HepG2 (cell line): ENCODE measurements around the gene ANAPC16. TPM values are rescaled to one million over a fixed set of nuclear protein-coding genes. Genes with fewer than 3 reads are reported as not detected.
"Not testable (repeated sequence)": the region's sequence is repeated elsewhere in the genome, so short reads cannot be mapped to it uniquely, and the experiment has no call there.

ENCODE experiments used
- ATAC-seq: fragments of 200-7000 bp; cut with Tn5 transposase; 3 replicates; pipeline ENCODE4 v1.9.1; 2020; ENCODE audit warnings: mild to moderate bottlenecking, moderate library complexity
- BruUV-seq: library from RNA; stranded (reverse); fragments of 400-500 nt; replicated peaks from 2 replicates; lab custom pipeline; 2021; lab: Mats Ljungman, UMichigan
- CTCF ChIA-PET: fragments of 300-600 bp; formaldehyde crosslinking; extraction: SDS; loops from one replicate; lab custom pipeline; 2021; ENCODE audit warnings: low total read pairs, inconsistent platforms, low intra/inter-chr PET ratio; lab: Yijun Ruan, JAX
- POLR2A ChIA-PET: fragments of 350-600 bp; sonication (Branson Sonifier 250); formaldehyde crosslinking; loops from one replicate; lab custom pipeline; 2020; ENCODE audit warnings: antibody characterized with exemption, inconsistent platforms; lab: Yijun Ruan, JAX
- DNase-seq: peaks from one replicate; pipeline ENCODE4 v3.0.0-alpha.2; 2015; ENCODE audit warnings: low spot score
- FAIRE-seq: peaks from 3 replicates; lab custom pipeline; 2011; peaks lifted over from hg19 to GRCh38; lab: Jason Lieb, UNC
- H2AFZ ChIP-seq: one replicate; pipeline ENCODE4 v1.6.1; 2011; ENCODE audit warnings: low read length, inconsistent platforms
- H3K27ac ChIP-seq: fragments of 300-600 bp; 3 replicates; pipeline ENCODE4 v1.8.0; 2011; ENCODE audit warnings: mixed run types, mild to moderate bottlenecking, mixed read lengths, low read length, inconsistent platforms; ENCODE audit not compliant: insufficient read depth; ENCODE audit errors: extremely low read length
- H3K27me3 ChIP-seq, 2 experiments: fragments of 200-600 bp in 1 of 2; 2 replicates in 1 of 2; 3 replicates in 1 of 2; pipeline versions ENCODE4 v1.6.0 to v1.8.0; 2011; ENCODE audit warnings: low read length in 2 of 2, mild to moderate bottlenecking in 2 of 2, moderate library complexity in 2 of 2, inconsistent platforms in 1 of 2; ENCODE audit not compliant: insufficient read depth in 2 of 2, control insufficient read depth in 1 of 2
- H3K36me3 ChIP-seq, 2 experiments: fragments of 200-600 bp in 1 of 2; replicated peaks in 1 of 2; 2 replicates in 1 of 2; 3 replicates in 1 of 2; pipeline versions ENCODE4 v1.5.1 to v1.8.0; 2011; ENCODE audit warnings: low read length in 2 of 2, inconsistent platforms in 1 of 2; ENCODE audit not compliant: insufficient read depth in 2 of 2, control insufficient read depth in 1 of 2
- H3K4me1 ChIP-seq: 2 replicates; pipeline ENCODE4 v1.5.1; 2012; ENCODE audit warnings: low read length, inconsistent platforms; ENCODE audit not compliant: insufficient read depth
- H3K4me2 ChIP-seq: 2 replicates; pipeline ENCODE4 v1.6.0; 2011; ENCODE audit warnings: low read depth, low read length, inconsistent platforms
- H3K4me3 ChIP-seq, 3 experiments: fragments of 200-600 bp in 1 of 3; sonication (generic), shearing (Covaris generic) in 1 of 3; replicated peaks in 1 of 3; 2 replicates each; pipeline ENCODE4 v1.5.1; 2011 to 2016; ENCODE audit warnings: low read length in 3 of 3, inconsistent platforms in 2 of 3, low read depth in 2 of 3, mild to moderate bottlenecking in 2 of 3, control low read depth in 1 of 3, mixed read lengths in 1 of 3; ENCODE audit not compliant: insufficient read depth in 1 of 3
- H3K79me2 ChIP-seq: one replicate; pipeline ENCODE4 v1.6.1; 2011; ENCODE audit warnings: low read length, inconsistent platforms; ENCODE audit not compliant: insufficient read depth
- H3K9ac ChIP-seq: 2 replicates; pipeline ENCODE4 v1.6.0; 2011; ENCODE audit warnings: mild to moderate bottlenecking, low read depth, low read length, inconsistent platforms; ENCODE audit not compliant: insufficient read depth
- H3K9me3 ChIP-seq: 2 replicates; pipeline ENCODE4 v1.5.1; 2012; ENCODE audit warnings: mild to moderate bottlenecking, low read length
- H4K20me1 ChIP-seq: 2 replicates; pipeline ENCODE4 v1.6.0; 2011; ENCODE audit warnings: inconsistent platforms, mild to moderate bottlenecking, low read length, moderate library complexity; ENCODE audit not compliant: insufficient read depth
- ATF2 ChIP-seq: sonication (generic); formaldehyde crosslinking; IDR thresholded peaks from 2 replicates; pipeline ENCODE4 v1.4.0; 2020; ENCODE audit warnings: missing genetic modification reagents
- ETV5 ChIP-seq: IDR thresholded peaks from 2 replicates; pipeline ENCODE4 v1.6.1; 2018; ENCODE audit warnings: missing biosample characterization, missing genetic modification reagents, inconsistent platforms, borderline replicate concordance
- IKZF5 ChIP-seq: IDR thresholded peaks from 2 replicates; pipeline ENCODE4 v1.6.1; 2018; ENCODE audit warnings: missing genetic modification reagents, mild to moderate bottlenecking, missing compliant biosample characterization
- KLF16 ChIP-seq, 2 experiments: sonication (generic) in 1 of 2; formaldehyde crosslinking in 1 of 2; IDR thresholded peaks; 2 replicates each; pipeline versions ENCODE4 v1.6.1 to v1.8.0; 2016 to 2023; ENCODE audit warnings: missing genetic modification reagents in 2 of 2, missing compliant biosample characterization in 1 of 2
- NR2F2 ChIP-seq: IDR thresholded peaks from 2 replicates; pipeline ENCODE4 v1.6.1; 2012; ENCODE audit warnings: low read depth, inconsistent platforms, borderline replicate concordance
- ZBTB4 ChIP-seq: sonication (generic); formaldehyde crosslinking; IDR thresholded peaks from 2 replicates; pipeline ENCODE4 v1.4.0; 2020; ENCODE audit warnings: missing genetic modification reagents, mild to moderate bottlenecking, borderline replicate concordance
- ZNF547 ChIP-seq: sonication (generic); formaldehyde crosslinking; IDR thresholded peaks from 2 replicates; pipeline ENCODE4 v1.5.1; 2020; ENCODE audit warnings: mild to moderate bottlenecking, missing genetic modification reagents
- WGBS: methylation state at CpG from one replicate; pipeline ENCODE4 v1.1.6; 2017; ENCODE audit warnings: low lambda C conversion rate; 5-methylcytosine and 5-hydroxymethylcytosine counted together
- in situ Hi-C: cut with HindIII; loops from 2 replicates; pipeline ENCODE4 v1.10.0; 2017; ENCODE audit warnings: low pct_unique_long_range_greater_than_20kb; ENCODE audit not compliant: extremely low pct_ligation_motif_present
- intact Hi-C: fragments of 100-400 bp; cut with micrococcal nuclease; formaldehyde crosslinking; loops from one replicate; pipeline ENCODE4 v1.10.0; 2022; ENCODE audit not compliant: unreplicated experiment
- polyA plus RNA-seq, 8 experiments: library from polyadenylated mRNA; depleted of rRNA in 3 of 8; stranded (reverse) in 7 of 8; unstranded in 1 of 8; fragments of >200 nt; fragmentation: Illumina TruSeq in 4 of 8; extraction: Trizol in 4 of 8; gene quantifications; 2 replicates each; pipeline versions ENCODE4 v1.2.1 to v1.2.3, GENCODE V29; 2011 to 2016; ENCODE audit warnings: low read depth in 4 of 8, missing spikeins in 1 of 8, mixed read lengths in 1 of 8; ENCODE audit not compliant: insufficient read depth in 1 of 8
- total RNA-seq, 5 experiments: library from RNA; depleted of rRNA; stranded (reverse); fragments of >200 nt; fragmentation: Illumina TruSeq; extraction: Trizol; gene quantifications; 2 replicates each; pipeline ENCODE4 v1.2.3, GENCODE V29; 2016; ENCODE audit warnings: low read depth in 1 of 5
- TF ChIP-seq, protein P1 (sequence below): sonication (generic); formaldehyde crosslinking; IDR thresholded peaks from 2 replicates; pipeline ENCODE4 v1.5.1; 2020; ENCODE audit warnings: mild to moderate bottlenecking, missing genetic modification reagents, moderate library complexity

ANAPC16 gene
- total and polyA plus RNA-seq, 2 of the 13 experiments (the other 11 are each of a cell fraction or from before 2014, with no cell fraction given): 74.8 to 89.4 TPM

GRCh38 chr10:72248468-72249151 lies 32.8 kb downstream of the ANAPC16 start (continued):
- peak; percentile 63; the same call in 1 of the 2 replicates for TF ChIP-seq ATF2 (CRISPR knock-in tag)
- TF ChIP-seq ETV5: peak; percentile 66

DNA sequence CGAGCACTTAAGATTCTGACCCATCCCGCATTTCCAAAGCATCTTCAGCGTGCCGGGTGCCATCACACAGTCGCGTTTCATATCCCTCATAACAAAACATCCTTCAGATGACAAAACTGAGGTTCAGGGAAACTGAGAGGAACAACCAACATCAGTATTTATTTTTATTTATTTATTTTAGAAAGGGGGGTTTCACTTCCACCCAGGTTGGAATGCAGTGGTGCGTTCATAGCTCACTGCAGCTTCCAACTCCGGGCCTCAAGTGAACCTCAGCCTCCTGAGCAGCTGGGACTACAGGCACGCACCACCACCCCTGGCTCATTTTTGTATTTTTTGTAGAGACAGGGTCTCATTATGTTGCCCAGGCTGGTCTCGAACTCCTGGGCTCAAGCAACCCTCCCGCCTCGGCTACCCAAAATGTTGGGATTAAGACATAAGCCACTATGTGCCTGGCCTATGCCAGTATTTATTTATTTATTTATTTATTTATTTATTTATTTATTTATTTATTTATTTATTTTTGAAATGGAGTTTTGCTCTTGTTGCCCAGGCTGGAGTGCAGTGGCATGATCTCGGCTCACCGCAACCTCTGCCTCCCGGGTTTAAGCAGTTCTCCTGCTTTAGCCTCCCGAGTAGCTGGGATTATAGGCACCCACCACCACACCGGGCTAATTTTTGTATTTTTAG lies 33.5 kb downstream of the ANAPC16 start:
- Histone ChIP-seq H3K9ac (peak overlapping the region; percentile 79), H3K27ac (peak overlapping the region; percentile 81), H3K4me3 (peak overlapping the region; percentile 56 to 75 (median 65); a peak in 5 of 6 replicates), H3K4me1 (peaks cover 94% of the 10 kb centered on the region), H2AFZ (peak overlapping the region; percentile 51), H3K4me2 (peak overlapping the region; percentile 98)
- intact Hi-C loops: loop anchor here (2.0 kb wide), 1 partner anchor 23 kb away; the partner anchor contains the start of gene DDIT4
- TF ChIP-seq NR2F2: 0 out of 2 replicates have a peak, but pooled peaks have one; percentile 6
- 0 out of 2 replicates have a peak, but pooled peaks have one; percentile 39 for TF ChIP-seq ZNF547
- 0 out of 2 replicates have a peak, but pooled peaks have one; percentile 1 for TF ChIP-seq ZBTB4 (CRISPR knock-in tag)
- TF ChIP-seq IKZF5 (CRISPR knock-in tag): 0 out of 2 replicates have a peak, but pooled peaks have one; percentile 1
- TF ChIP-seq KLF16 (CRISPR knock-in tag; IDR thresholded peaks at IDR 0.05): 0 out of 4 replicates have a peak, but pooled peaks of 1 of the 2 experiments have one; percentile 8
- TF ChIP-seq, protein P1, sequence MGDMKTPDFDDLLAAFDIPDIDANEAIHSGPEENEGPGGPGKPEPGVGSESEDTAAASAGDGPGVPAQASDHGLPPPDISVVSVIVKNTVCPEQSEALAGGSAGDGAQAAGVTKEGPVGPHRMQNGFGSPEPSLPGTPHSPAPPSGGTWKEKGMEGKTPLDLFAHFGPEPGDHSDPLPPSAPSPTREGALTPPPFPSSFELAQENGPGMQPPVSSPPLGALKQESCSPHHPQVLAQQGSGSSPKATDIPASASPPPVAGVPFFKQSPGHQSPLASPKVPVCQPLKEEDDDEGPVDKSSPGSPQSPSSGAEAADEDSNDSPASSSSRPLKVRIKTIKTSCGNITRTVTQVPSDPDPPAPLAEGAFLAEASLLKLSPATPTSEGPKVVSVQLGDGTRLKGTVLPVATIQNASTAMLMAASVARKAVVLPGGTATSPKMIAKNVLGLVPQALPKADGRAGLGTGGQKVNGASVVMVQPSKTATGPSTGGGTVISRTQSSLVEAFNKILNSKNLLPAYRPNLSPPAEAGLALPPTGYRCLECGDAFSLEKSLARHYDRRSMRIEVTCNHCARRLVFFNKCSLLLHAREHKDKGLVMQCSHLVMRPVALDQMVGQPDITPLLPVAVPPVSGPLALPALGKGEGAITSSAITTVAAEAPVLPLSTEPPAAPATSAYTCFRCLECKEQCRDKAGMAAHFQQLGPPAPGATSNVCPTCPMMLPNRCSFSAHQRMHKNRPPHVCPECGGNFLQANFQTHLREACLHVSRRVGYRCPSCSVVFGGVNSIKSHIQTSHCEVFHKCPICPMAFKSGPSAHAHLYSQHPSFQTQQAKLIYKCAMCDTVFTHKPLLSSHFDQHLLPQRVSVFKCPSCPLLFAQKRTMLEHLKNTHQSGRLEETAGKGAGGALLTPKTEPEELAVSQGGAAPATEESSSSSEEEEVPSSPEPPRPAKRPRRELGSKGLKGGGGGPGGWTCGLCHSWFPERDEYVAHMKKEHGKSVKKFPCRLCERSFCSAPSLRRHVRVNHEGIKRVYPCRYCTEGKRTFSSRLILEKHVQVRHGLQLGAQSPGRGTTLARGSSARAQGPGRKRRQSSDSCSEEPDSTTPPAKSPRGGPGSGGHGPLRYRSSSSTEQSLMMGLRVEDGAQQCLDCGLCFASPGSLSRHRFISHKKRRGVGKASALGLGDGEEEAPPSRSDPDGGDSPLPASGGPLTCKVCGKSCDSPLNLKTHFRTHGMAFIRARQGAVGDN: 0 out of 2 replicates have a peak, but pooled peaks have one; percentile 4
- DNase-seq, FAIRE-seq, H3K27me3 ChIP-seq, in situ Hi-C loops, BruUV-seq, CTCF ChIA-PET, H3K36me3 ChIP-seq, H3K9me3 ChIP-seq, H3K79me2 ChIP-seq, H4K20me1 ChIP-seq: not testable (repeated sequence)
- ATAC-seq: peak; percentile 15; the same call in 1 of the 3 replicates
- WGBS: 68% methylated on average over 17 of the region's 17 CpGs
- POLR2A ChIA-PET: interaction anchor here (1.2 to 2.3 kb wide), 4 partner anchors 12 to 106 kb away, joined by 3 to 18 read pairs (median 10); partner anchors contain the start of genes DDIT4 and DNAJB12
